Transverse colon (tissue), 4 donors: Measurements from ENCODE around the gene ERI2.

Source experiments
- POLR2A ChIP-seq: fragments of 450-650 bp; IDR thresholded peaks from one replicate; pipeline ENCODE4 v1.6.1; 2016; ENCODE audit warnings: antibody characterized with exemption, mild to moderate bottlenecking, moderate library complexity
- POLR2AphosphoS5 ChIP-seq, 3 donors: sonication (generic); formaldehyde crosslinking; IDR thresholded peaks; one replicate each; pipeline ENCODE4 v1.6.1; 2016; ENCODE audit warnings: antibody characterized with exemption in 3 of 3
- TF ChIP-seq, protein P1 (sequence below), 5 experiments: fragments of 200-600 bp in 3 of 5; fragments of 450-650 bp in 2 of 5; sonication (generic) in 3 of 5; IDR thresholded peaks; 1 replicate in 2 of 5; 2 replicates in 3 of 5; pipeline ENCODE4 v1.5.1; 2016 to 2017; ENCODE audit warnings: antibody characterized with exemption in 5 of 5, inconsistent platforms in 3 of 5, mild to moderate bottlenecking in 2 of 5, moderate library complexity in 1 of 5

DNA sequence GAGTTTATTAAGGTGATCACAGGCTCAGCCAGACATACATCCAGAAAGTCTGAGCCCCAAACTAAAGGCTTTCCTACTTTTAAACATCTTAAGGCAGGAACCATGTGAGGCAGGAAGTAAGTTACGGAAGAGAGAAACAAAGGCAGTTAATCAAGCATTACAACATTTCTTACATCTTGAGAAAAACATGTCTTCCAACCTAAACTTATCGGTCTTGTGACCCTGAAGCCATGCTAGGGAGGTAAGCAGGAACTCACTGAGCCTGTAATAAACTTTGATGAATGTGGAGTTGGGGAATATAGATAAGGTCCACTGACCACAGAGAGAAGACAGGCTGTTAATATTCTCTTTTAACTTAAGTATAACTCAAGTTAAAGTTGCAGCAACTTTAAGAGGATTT lies 45.9 kb downstream of the ERI2 start:
- TF ChIP-seq POLR2A (no peak), POLR2AphosphoS5 (IDR thresholded peaks at IDR 0.05) (no peak)
- TF ChIP-seq, protein P1, sequence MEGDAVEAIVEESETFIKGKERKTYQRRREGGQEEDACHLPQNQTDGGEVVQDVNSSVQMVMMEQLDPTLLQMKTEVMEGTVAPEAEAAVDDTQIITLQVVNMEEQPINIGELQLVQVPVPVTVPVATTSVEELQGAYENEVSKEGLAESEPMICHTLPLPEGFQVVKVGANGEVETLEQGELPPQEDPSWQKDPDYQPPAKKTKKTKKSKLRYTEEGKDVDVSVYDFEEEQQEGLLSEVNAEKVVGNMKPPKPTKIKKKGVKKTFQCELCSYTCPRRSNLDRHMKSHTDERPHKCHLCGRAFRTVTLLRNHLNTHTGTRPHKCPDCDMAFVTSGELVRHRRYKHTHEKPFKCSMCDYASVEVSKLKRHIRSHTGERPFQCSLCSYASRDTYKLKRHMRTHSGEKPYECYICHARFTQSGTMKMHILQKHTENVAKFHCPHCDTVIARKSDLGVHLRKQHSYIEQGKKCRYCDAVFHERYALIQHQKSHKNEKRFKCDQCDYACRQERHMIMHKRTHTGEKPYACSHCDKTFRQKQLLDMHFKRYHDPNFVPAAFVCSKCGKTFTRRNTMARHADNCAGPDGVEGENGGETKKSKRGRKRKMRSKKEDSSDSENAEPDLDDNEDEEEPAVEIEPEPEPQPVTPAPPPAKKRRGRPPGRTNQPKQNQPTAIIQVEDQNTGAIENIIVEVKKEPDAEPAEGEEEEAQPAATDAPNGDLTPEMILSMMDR (IDR thresholded peaks at IDR 0.05): no peak
